GM12872 (cell line): ENCODE data around the gene ACP7.

Source experiments
- CTCF ChIP-seq: IDR thresholded peaks from 3 replicates; pipeline ENCODE4 v1.5.1; 2011; ENCODE audit warnings: low read depth, mild to moderate bottlenecking, low read length, moderate library complexity; ENCODE audit not compliant: insufficient read depth

Gene ACP7

GRCh38 chr19:39125554-39126311, 41.6 kb downstream of the ACP7 start, which contains the start of gene PAK4:
PAK4 (plus strand) TSS chr19:39125786; CDS start chr19:39169554, 43,768 bp downstream.
- no peak for TF ChIP-seq CTCF

GRCh38 chr19:39126312-39127187, 42.4 kb downstream of the ACP7 start:
- TF ChIP-seq CTCF, result no peak

- no peak for TF ChIP-seq CTCF
Observed at GRCh38 chr19:39127812-39128515, 43.8 kb downstream of the ACP7 start.

- no peak for TF ChIP-seq CTCF
Observed at GRCh38 chr19:39128516-39129079, 44.4 kb downstream of the ACP7 start.

GRCh38 chr19:39129116-39129515, 44.9 kb downstream of the ACP7 start:
- TF ChIP-seq CTCF, result no peak

GRCh38 chr19:39130337-39131254, 46.4 kb downstream of the ACP7 start:
- TF ChIP-seq CTCF, result no peak
